HG02610 (cell line): Measurements from ENCODE around the gene KISS1R.

Source experiments
- ATAC-seq: cut with Tn5 transposase; IDR thresholded peaks from one replicate; pipeline ENCODE4 v1.9.1; 2021; ENCODE audit warnings: mild to moderate bottlenecking, moderate library complexity; ENCODE audit not compliant: unreplicated experiment

The KISS1R gene

GRCh38 chr19:966485-967088 lies 49.5 kb downstream of the KISS1R start:
- ATAC-seq = no peak
